ENCODE results near the gene DDX27. TPM values are rescaled to one million over a fixed set of nuclear protein-coding genes. Genes with fewer than 3 reads are reported as not detected.
A peak's percentile ranks its signal among the peaks of the same experiment; 100 is the strongest.

The DDX27 gene
- total and polyA plus RNA-seq, 2 of the 13 experiments (the other 11 are each of a cell fraction or from before 2014, with no cell fraction given): 42.6 to 72.8 TPM

- TF ChIP-seq HINFP (CRISPR knock-in tag; IDR thresholded peaks at IDR 0.05; ENCODE audit: low read depth): peak; percentile 97
- TF ChIP-seq ZSCAN31 (CRISPR knock-in tag; IDR thresholded peaks at IDR 0.05; ENCODE audit: low read depth): peak; percentile 95
- TF ChIP-seq ZNF326 (CRISPR knock-in tag; IDR thresholded peaks at IDR 0.05; ENCODE audit: borderline replicate concordance): no peak
- TF ChIP-seq WIZ (CRISPR knock-in tag; IDR thresholded peaks at IDR 0.05): no peak
- 0 out of 2 replicates have a peak, but pooled peaks have one; percentile 45 for TF ChIP-seq CHD2 (IDR thresholded peaks at IDR 0.05; ENCODE audit: low read depth, low read length)
- TF ChIP-seq KLF13 (CRISPR knock-in tag; IDR thresholded peaks at IDR 0.05): no peak; the same call in 1 of the 2 replicates
- TF ChIP-seq EEA1 (CRISPR knock-in tag; IDR thresholded peaks at IDR 0.05; ENCODE audit: borderline replicate concordance): peak; percentile 96; the same call in 1 of the 2 replicates
- TF ChIP-seq ZNF318 (CRISPR knock-in tag; IDR thresholded peaks at IDR 0.05): peak; percentile 53
- no peak for TF ChIP-seq ZFP62 (CRISPR knock-in tag; IDR thresholded peaks at IDR 0.05)
- no peak for TF ChIP-seq TCF12 (IDR thresholded peaks at IDR 0.05)
- no peak; the same call in 1 of the 2 replicates for TF ChIP-seq TCF12 (CRISPR knock-in tag; IDR thresholded peaks at IDR 0.05)
- peak; percentile 94; the same call in 1 of the 2 replicates for TF ChIP-seq NFKB2 (CRISPR knock-in tag; IDR thresholded peaks at IDR 0.05; ENCODE audit: borderline replicate concordance)
- no peak for TF ChIP-seq PRDM4 (CRISPR knock-in tag; IDR thresholded peaks at IDR 0.05; ENCODE audit: borderline replicate concordance)
- TF ChIP-seq HMG20A (CRISPR knock-in tag; IDR thresholded peaks at IDR 0.05; ENCODE audit: borderline replicate concordance): 0 out of 2 replicates have a peak, but pooled peaks have one; percentile 22
- peak; percentile 81 for TF ChIP-seq TEAD3 (CRISPR knock-in tag; optimal IDR thresholded peaks at IDR 0.05; ENCODE audit: borderline replicate concordance)
- no peak for TF ChIP-seq SYNCRIP (IDR thresholded peaks at IDR 0.05; ENCODE audit: insufficient read depth, low read depth, low read length)
- TF ChIP-seq EHMT2 (IDR thresholded peaks at IDR 0.05; ENCODE audit: borderline replicate concordance, low read depth, low read length): no peak
These were observed at the start of gene DDX27 (continued) for GRCh38 chr20:49219091-49219923.
